Measurements from ENCODE around the gene ZNF738. TPM values are rescaled to one million over a fixed set of nuclear protein-coding genes. Genes with fewer than 3 reads are reported as not detected.

Gene ZNF738
- total and polyA plus RNA-seq, 10 of the 15 experiments (the other 5 are each of a cell fraction or from before 2014, with no cell fraction given) = 11.6 to 29.4 (median 15.0) TPM

DNA sequence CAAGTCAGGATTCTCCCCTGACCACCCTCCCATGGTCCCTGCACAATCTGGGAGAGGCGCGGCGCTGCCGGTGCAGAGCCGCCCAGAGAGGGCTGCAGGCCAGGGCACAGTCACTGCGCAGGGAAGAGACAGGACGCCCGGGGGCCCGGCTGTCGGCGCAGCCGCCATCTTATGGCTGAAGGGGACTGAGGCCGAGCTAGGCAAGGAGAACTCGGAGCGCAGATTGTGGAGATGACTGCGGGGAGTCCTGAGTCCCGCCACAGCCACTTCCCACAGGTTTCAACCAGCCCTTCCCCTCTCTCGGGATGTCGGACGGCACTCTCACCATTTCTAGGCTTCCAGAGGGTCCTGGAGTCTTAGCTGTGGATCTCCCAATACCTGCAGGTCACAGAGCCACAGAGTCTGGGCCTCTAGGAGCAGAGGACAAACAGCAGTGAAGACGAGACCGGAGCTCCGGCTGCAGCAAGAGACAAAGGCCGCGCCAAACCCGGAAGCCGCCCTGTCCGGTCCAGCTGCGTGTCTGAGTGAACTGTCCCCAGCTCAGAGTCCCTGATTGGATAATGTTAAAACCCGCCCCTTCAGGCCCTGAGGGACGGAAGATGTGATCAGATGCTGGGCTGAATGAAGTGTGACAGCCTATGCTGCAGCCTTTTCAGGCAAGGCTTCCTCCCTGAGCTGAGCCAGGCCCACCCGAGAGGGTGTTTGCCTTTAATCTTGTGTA lies 29.8 kb upstream of the ZNF738 start, which contains the start of gene ZNF708:
Gene ZNF708, minus strand, starts transcription at position 526 of the 721 bp plus-strand sequence. Its CDS starts 198 bp downstream, at position 328.
- 1% methylated on average over 32 of the region's 32 CpGs for WGBS (ENCODE audit: insufficient coverage, insufficient replicate concordance, low lambda C conversion rate, missing lambda C conversion rate)
- TF ChIP-seq SMAD1 (IDR thresholded peaks at IDR 0.05; ENCODE audit: low read depth, partially characterized antibody) (peak; percentile 54), JUNB (IDR thresholded peaks at IDR 0.05) (no peak; the same call in 1 of the 2 replicates), MXI1 (IDR thresholded peaks at IDR 0.05; ENCODE audit: low read depth, low read length) (peak; percentile 15; the same call in 1 of the 2 replicates), PML (IDR thresholded peaks at IDR 0.05; ENCODE audit: low read length) (peak; percentile 80; the same call in 1 of the 2 replicates), CEBPB (IDR thresholded peaks at IDR 0.05; ENCODE audit: borderline replicate concordance in 1 of 2, low read depth in 2 of 2, low read length in 2 of 2) (no peak), GATAD2B (conservative IDR thresholded peaks at IDR 0.05; ENCODE audit: low read depth) (peak; percentile 50; the same call in 1 of the 2 replicates), MEF2B (IDR thresholded peaks at IDR 0.05; ENCODE audit: partially characterized antibody, poor library complexity, severe bottlenecking) (peak; percentile 28), SREBF2 (IDR thresholded peaks at IDR 0.05; ENCODE audit: low read length) (no peak), MEF2A (IDR thresholded peaks at IDR 0.05; ENCODE audit: insufficient read depth, low read depth, low read length) (no peak), EZH2 (IDR thresholded peaks at IDR 0.05; ENCODE audit: borderline replicate concordance, control insufficient read depth, low read depth, low read length) (no peak), NBN (IDR thresholded peaks at IDR 0.05) (0 out of 2 replicates have a peak, but pooled peaks have one; percentile 42), E4F1 (IDR thresholded peaks at IDR 0.05; ENCODE audit: borderline replicate concordance, partially characterized antibody) (peak; percentile 64), RB1 (IDR thresholded peaks at IDR 0.05; ENCODE audit: borderline replicate concordance) (peak; percentile 24; the same call in 1 of the 2 replicates), REST (IDR thresholded peaks at IDR 0.05; ENCODE audit: low read depth, low read length) (no peak)

More for the DNA sequence above, 29.8 kb upstream of the ZNF738 start, which contains the start of gene ZNF708:
- FAIRE-seq (peak; percentile 97), ATAC-seq (peak; percentile 100), DNase-seq (ENCODE audit: low read depth, low spot score) (peak; percentile 82)
- Histone ChIP-seq H3K4me3 (peak within 1 kb of the TSS; percentile 90), H3K79me2 (ENCODE audit: control insufficient read depth, insufficient read depth, low read length) (peaks cover 19% of the 10 kb centered on the region), H3K4me1 (ENCODE audit: control insufficient read depth, insufficient read depth, low read length) (no peaks in the 10 kb centered on the region), H3K36me3 (ENCODE audit: control insufficient read depth in 2 of 2, insufficient read depth in 2 of 2, low read length in 1 of 2) (peaks cover 0 to 3% of the 10 kb centered on the region in 2 experiments; a peak in 1 of 4 replicates), H3K9ac (ENCODE audit: control insufficient read depth, insufficient read depth, low read length) (peak within 1 kb of the TSS; percentile 96), H3K27ac (ENCODE audit: control insufficient read depth, insufficient read depth) (peak within 1 kb of the TSS; percentile 96), H3K4me2 (ENCODE audit: control insufficient read depth, insufficient read depth) (peak within 1 kb of the TSS; percentile 56), H2AFZ (ENCODE audit: control insufficient read depth, low read depth, low read length) (peak within 1 kb of the TSS; percentile 90), H4K20me1 (ENCODE audit: control insufficient read depth, insufficient read depth) (no peaks in the 10 kb centered on the region), H3K27me3 (replicated peaks in 1 of 2; ENCODE audit: control insufficient read depth in 2 of 2, insufficient read depth in 2 of 2, low read length in 1 of 2) (no peaks in the 10 kb centered on the region), H3K9me3 (replicated peaks; ENCODE audit: control insufficient read depth, insufficient read depth, low read length) (peaks cover 10% of the 10 kb centered on the region)
- ChIA-PET POLR2A (interaction anchor here (0.7 to 2.2 kb wide), 4 partner anchors 18 to 290 kb away, joined by 3 to 10 read pairs (median 6); partner anchors contain the start of genes ZNF493 and ZNF738), SMC1A (ENCODE audit: uncharacterized antibody, unreplicated experiment) (interaction anchor here (0.8 to 1.7 kb wide), 6 partner anchors 11 to 308 kb away, joined by 3 to 6 read pairs (median 3); partner anchors contain the start of genes ZNF429, ZNF430 and ZNF431), CTCF (interaction anchor here (0.6 to 2.2 kb wide), 3 partner anchors 30 to 375 kb away, joined by 3 to 5 read pairs (median 3); partner anchors contain the start of gene ZNF738), RAD21 (ENCODE audit: unreplicated experiment) (interaction anchor here (0.8 to 1.7 kb wide), 4 partner anchors 68 to 553 kb away, joined by 4 to 7 read pairs (median 6); partner anchors contain the start of genes ZNF100, ZNF493 and ZNF66)
- in situ Hi-C loops (cut with MboI) = loop anchor here (10.0 kb wide), 1 partner anchor 304 kb away; the partner anchor contains the start of gene ZNF430
- no TSS peak for BruUV-seq (replicated peaks)
- intact Hi-C loops (cut with micrococcal nuclease; ENCODE audit: unreplicated experiment) = loop anchor here (5.0 kb wide), 1 partner anchor 307 kb away; the partner anchor contains the start of gene ZNF430
